ENCODE data around the gene TIMM13.

GRCh38 chr19:2455851-2456570 is 28.6 kb upstream of the TIMM13 start:
- TF ChIP-seq CTCF (IDR thresholded peaks at IDR 0.05; ENCODE audit: low read depth, low read length), result no peak
- no peak for TF ChIP-seq MYC (IDR thresholded peaks at IDR 0.05; ENCODE audit: low read depth, low read length)
- no peak for TF ChIP-seq POLR2A (IDR thresholded peaks at IDR 0.05; ENCODE audit: extremely low read depth, insufficient read length)
